ENCODE results near the gene RHBDF2. TPM values are rescaled to one million over a fixed set of nuclear protein-coding genes. Genes with fewer than 3 reads are reported as not detected.

Gene RHBDF2
- total RNA-seq, 4 donors from 2014 or later: 3.8 to 26.1 (median 8.4) TPM

- no peak for DNase-seq
These were observed 29.7 kb upstream of the RHBDF2 start for GRCh38 chr17:76530811-76531485.

GRCh38 chr17:76530095-76530723 is 29.0 kb upstream of the RHBDF2 start:
- no peak overlapping the region for H3K4me3 ChIP-seq
- H3K27ac ChIP-seq: peak overlapping the region; percentile 94 to 95
- H3K27me3 ChIP-seq: no peaks in the 10 kb centered on the region
- intact Hi-C loops (cut with DNase I; ENCODE audit: low total_unique reads): no loop called here
- DNase-seq: peak; percentile 77 to 82
- no peaks in the 10 kb centered on the region for H3K9me3 ChIP-seq
- peaks cover 0 to 16% of the 10 kb centered on the region in 2 donors for H3K4me1 ChIP-seq
- H3K36me3 ChIP-seq: no peaks in the 10 kb centered on the region
- TF ChIP-seq POLR2A (IDR thresholded peaks at IDR 0.05): no peak
- no peak for TF ChIP-seq CTCF (IDR thresholded peaks at IDR 0.05)

More at GRCh38 chr17:76530811-76531485, 29.7 kb upstream of the RHBDF2 start:
- no peaks in the 10 kb centered on the region for H3K27me3 ChIP-seq
- H3K27ac ChIP-seq: peak overlapping the region; percentile 94 to 95
- H3K4me3 ChIP-seq: no peak overlapping the region
- peaks cover 0 to 16% of the 10 kb centered on the region in 2 donors for H3K4me1 ChIP-seq
- no peaks in the 10 kb centered on the region for H3K9me3 ChIP-seq
- no peak for TF ChIP-seq POLR2A (IDR thresholded peaks at IDR 0.05)
- TF ChIP-seq CTCF (IDR thresholded peaks at IDR 0.05): no peak
- intact Hi-C loops (cut with DNase I; ENCODE audit: low total_unique reads): no loop called here
- no peaks in the 10 kb centered on the region for H3K36me3 ChIP-seq

- peaks cover 0 to 16% of the 10 kb centered on the region in 2 donors for H3K4me1 ChIP-seq
- peak overlapping the region; percentile 94 to 95 for H3K27ac ChIP-seq
- intact Hi-C loops (cut with DNase I; ENCODE audit: low total_unique reads): no loop called here
- no peaks in the 10 kb centered on the region for H3K36me3 ChIP-seq
- DNase-seq: peak; percentile 88 to 89
- H3K9me3 ChIP-seq: no peaks in the 10 kb centered on the region
- H3K27me3 ChIP-seq: no peaks in the 10 kb centered on the region
- H3K4me3 ChIP-seq: peak overlapping the region in 1 of 2 donors; percentile 6
- TF ChIP-seq CTCF (IDR thresholded peaks at IDR 0.05): peak in 1 of 4 experiments; percentile 2
- TF ChIP-seq POLR2A (IDR thresholded peaks at IDR 0.05): no peak
These were observed 28.2 kb upstream of the RHBDF2 start for GRCh38 chr17:76529224-76530094.

GRCh38 chr17:76528528-76529223 is 27.5 kb upstream of the RHBDF2 start:
- H3K27ac ChIP-seq: peak overlapping the region; percentile 94 to 95
- no peaks in the 10 kb centered on the region for H3K9me3 ChIP-seq
- no peaks in the 10 kb centered on the region for H3K27me3 ChIP-seq
- H3K4me3 ChIP-seq: peak overlapping the region in 1 of 2 donors; percentile 6
- H3K4me1 ChIP-seq: peaks cover 0 to 16% of the 10 kb centered on the region in 2 donors
- DNase-seq: peak; percentile 62
- intact Hi-C loops (cut with DNase I; ENCODE audit: low total_unique reads): no loop called here
- TF ChIP-seq POLR2A (IDR thresholded peaks at IDR 0.05) (no peak), CTCF (IDR thresholded peaks at IDR 0.05) (peak in 1 of 4 experiments; percentile 26)
- H3K36me3 ChIP-seq: no peaks in the 10 kb centered on the region

All from uterus (tissue), 4 donors.